Liver (tissue), 9 donors: ENCODE data around the gene RASSF7. TPM values are rescaled to one million over a fixed set of nuclear protein-coding genes. Genes with fewer than 3 reads are reported as not detected.

ENCODE experiments used
- DNase-seq: peaks from one replicate; pipeline ENCODE4 v3.0.0-alpha.2; 2017; ENCODE audit warnings: low spot score
- H3K27ac ChIP-seq, 2 donors: one replicate each; pipeline ENCODE4 v1.7.0; 2013; ENCODE audit warnings: inconsistent platforms in 2 of 2, low read length in 2 of 2, control low read depth in 1 of 2, low read depth in 1 of 2, mild to moderate bottlenecking in 1 of 2
- H3K27me3 ChIP-seq, 4 donors: one replicate each; pipeline versions ENCODE4 v1.6.1 to v1.7.0; 2013; ENCODE audit warnings: low read length in 3 of 4, inconsistent platforms in 1 of 4, mild to moderate bottlenecking in 1 of 4, moderate library complexity in 1 of 4; ENCODE audit not compliant: control insufficient read depth in 4 of 4, insufficient read depth in 4 of 4
- H3K36me3 ChIP-seq, 4 donors: one replicate each; pipeline versions ENCODE4 v1.6.1 to v1.7.0; 2013; ENCODE audit warnings: low read length in 3 of 4, mild to moderate bottlenecking in 3 of 4, low read depth in 1 of 4, moderate library complexity in 1 of 4; ENCODE audit not compliant: control insufficient read depth in 4 of 4, insufficient read depth in 3 of 4
- H3K4me1 ChIP-seq, 4 donors: one replicate each; pipeline versions ENCODE4 v1.6.1 to v1.7.0; 2013; ENCODE audit warnings: low read length in 3 of 4, mild to moderate bottlenecking in 3 of 4, moderate library complexity in 1 of 4; ENCODE audit not compliant: control insufficient read depth in 4 of 4, insufficient read depth in 4 of 4
- H3K4me3 ChIP-seq, 3 donors: one replicate each; pipeline versions ENCODE4 v1.6.1 to v1.7.0; 2013; ENCODE audit warnings: low read length in 3 of 3, control low read depth in 1 of 3, low read depth in 1 of 3, mild to moderate bottlenecking in 1 of 3
- H3K9ac ChIP-seq, 2 donors: one replicate each; pipeline ENCODE4 v1.7.0; 2013; ENCODE audit warnings: low read length in 2 of 2, mild to moderate bottlenecking in 2 of 2, moderate library complexity in 2 of 2, control low read depth in 1 of 2, low read depth in 1 of 2
- H3K9me3 ChIP-seq, 4 donors: one replicate each; pipeline versions ENCODE4 v1.6.1 to v1.7.0; 2013; ENCODE audit warnings: low read length in 3 of 4; ENCODE audit not compliant: control insufficient read depth in 4 of 4
- EGR1 ChIP-seq, 2 donors: IDR thresholded peaks; 2 replicates each; pipeline ENCODE4 v1.6.1; 2016 to 2018; ENCODE audit warnings: antibody characterized with exemption in 2 of 2, low read depth in 2 of 2
- FOXA1 ChIP-seq: IDR thresholded peaks from 2 replicates; pipeline ENCODE4 v1.6.1; 2016; ENCODE audit warnings: antibody characterized with exemption
- FOXA2 ChIP-seq: IDR thresholded peaks from 2 replicates; pipeline ENCODE4 v1.6.1; 2016; ENCODE audit warnings: antibody characterized with exemption
- GABPA ChIP-seq, 2 donors: IDR thresholded peaks in 1 of 2; conservative IDR thresholded peaks in 1 of 2; 2 replicates each; pipeline ENCODE4 v1.6.1; 2016; ENCODE audit warnings: antibody characterized with exemption in 2 of 2, mild to moderate bottlenecking in 1 of 2, moderate library complexity in 1 of 2
- HNF4A ChIP-seq, 2 donors: conservative IDR thresholded peaks; 2 replicates each; pipeline ENCODE4 v1.6.1; 2016; ENCODE audit warnings: antibody characterized with exemption in 2 of 2, mild to moderate bottlenecking in 2 of 2
- HNF4G ChIP-seq: IDR thresholded peaks from 2 replicates; pipeline ENCODE4 v1.6.1; 2016; ENCODE audit warnings: antibody characterized with exemption
- JUND ChIP-seq, 2 donors: IDR thresholded peaks; 2 replicates each; pipeline ENCODE4 v1.6.1; 2016; ENCODE audit warnings: antibody characterized with exemption in 2 of 2
- NR2F2 ChIP-seq: IDR thresholded peaks from 2 replicates; pipeline ENCODE4 v1.6.1; 2016; ENCODE audit warnings: antibody characterized with exemption
- RAD21 ChIP-seq, 2 donors: IDR thresholded peaks; 2 replicates each; pipeline ENCODE4 v1.6.1; 2016; ENCODE audit warnings: antibody characterized with exemption in 2 of 2, mild to moderate bottlenecking in 2 of 2
- RXRA ChIP-seq, 2 donors: IDR thresholded peaks; 2 replicates each; pipeline ENCODE4 v1.6.1; 2017 to 2018; ENCODE audit warnings: antibody characterized with exemption in 2 of 2, mild to moderate bottlenecking in 1 of 2
- SP1 ChIP-seq: IDR thresholded peaks from 2 replicates; pipeline ENCODE4 v1.6.1; 2018; ENCODE audit warnings: antibody characterized with exemption, mild to moderate bottlenecking
- TAF1 ChIP-seq: conservative IDR thresholded peaks from 2 replicates; pipeline ENCODE4 v1.6.1; 2016; ENCODE audit warnings: antibody characterized with exemption, mild to moderate bottlenecking
- YY1 ChIP-seq: IDR thresholded peaks from 2 replicates; pipeline ENCODE4 v1.6.1; 2016; ENCODE audit warnings: antibody characterized with exemption, mild to moderate bottlenecking
- WGBS: extraction: QIAGEN DNeasy Blood & Tissue Kit; methylation state at CpG from one replicate; pipeline ENCODE4 v1.1.7; 2013; 5-methylcytosine and 5-hydroxymethylcytosine counted together
- polyA plus RNA-seq, 2 donors: library from polyadenylated mRNA; stranded (reverse) in 1 of 2; unstranded in 1 of 2; fragments of 200-250 nt in 1 of 2; fragments of >200 nt in 1 of 2; fragmentation: Nextera tagmentation in 1 of 2; extraction: Ambion mirVana in 1 of 2; gene quantifications; one replicate each; pipeline versions ENCODE4 v1.2.1 to v1.2.3, GENCODE V29; 2013 to 2015
- total RNA-seq, 2 donors: library from RNA; depleted of rRNA; stranded (reverse); fragments of >200 nt; gene quantifications; one replicate each; pipeline ENCODE4 v1.2.3, GENCODE V29; 2014
- TF ChIP-seq, protein P1 (sequence below): IDR thresholded peaks from 2 replicates; pipeline ENCODE4 v1.6.1; 2016; ENCODE audit warnings: antibody characterized with exemption
- TF ChIP-seq, protein P2 (sequence below): fragments of 150-350 bp; IDR thresholded peaks from 2 replicates; pipeline ENCODE4 v1.5.1; 2017; ENCODE audit warnings: improper control_type of control experiment, low read depth, low read length; ENCODE audit not compliant: missing input control
- TF ChIP-seq, protein P3 (sequence below): IDR thresholded peaks from 2 replicates; pipeline ENCODE4 v1.6.1; 2016; ENCODE audit warnings: antibody characterized with exemption, mild to moderate bottlenecking
- TF ChIP-seq, protein P4 (sequence below): IDR thresholded peaks from 2 replicates; pipeline ENCODE4 v1.6.1; 2016; ENCODE audit warnings: antibody characterized with exemption
- TF ChIP-seq, protein P5 (sequence below): IDR thresholded peaks from 2 replicates; pipeline ENCODE4 v1.6.1; 2016; ENCODE audit warnings: antibody characterized with exemption
- donor health status: healthy.
- donor health status: healthy.
- donor health status: healthy.
- donor health status: healthy.
- donor health status: healthy.

RASSF7 gene
- total and polyA plus RNA-seq, 4 donors = 11.5 to 50.4 (median 36.9) TPM

DNA sequence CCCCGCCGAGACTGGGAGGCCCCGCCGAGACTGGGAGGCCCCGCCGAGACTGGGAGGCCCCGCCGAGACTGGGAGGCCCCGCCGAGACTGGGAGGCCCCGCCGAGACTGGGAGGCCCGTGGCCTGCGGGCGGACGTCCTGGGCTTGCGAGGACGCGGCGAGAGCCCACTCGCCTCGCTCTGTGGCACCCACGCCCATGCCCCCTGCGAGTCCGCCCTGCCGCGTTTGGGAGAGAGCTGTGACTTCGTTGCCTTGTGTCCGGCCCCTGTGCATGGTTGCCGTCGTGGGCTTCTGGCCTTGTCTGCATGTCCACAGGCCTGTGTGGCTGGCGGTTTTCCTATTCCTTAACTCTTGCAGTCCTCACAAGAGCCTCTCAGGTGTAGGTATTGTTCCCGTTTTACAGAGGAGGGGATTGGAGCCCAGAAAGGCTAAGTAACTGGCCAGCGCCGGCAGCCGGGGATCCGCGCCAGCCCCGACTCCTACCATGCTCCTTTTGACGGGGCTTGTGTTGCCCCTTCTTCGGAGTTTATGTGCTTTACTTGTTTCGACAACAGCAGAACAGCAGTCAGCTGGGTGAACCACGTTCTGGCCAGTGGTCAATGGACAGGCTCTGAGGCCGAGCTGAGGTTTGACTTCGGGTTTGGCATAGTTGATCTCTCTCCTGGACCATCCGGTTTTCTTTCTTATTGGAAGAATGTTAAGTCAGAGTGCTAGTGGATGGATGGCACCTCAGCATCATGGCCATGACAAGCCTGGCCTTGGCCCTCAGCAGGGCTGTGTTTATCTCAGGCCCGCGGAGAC is 16.2 kb downstream of the RASSF7 start:
- Histone ChIP-seq H3K36me3 (peaks cover 0 to 4% (median 1%) of the 10 kb centered on the region in 4 donors), H3K9ac (peak overlapping the region; percentile 81 to 85), H3K27me3 (no peaks in the 10 kb centered on the region), H3K27ac (peak overlapping the region; percentile 72 to 73), H3K9me3 (no peaks in the 10 kb centered on the region), H3K4me1 (peaks cover 23 to 68% (median 56%) of the 10 kb centered on the region in 4 donors), H3K4me3 (peak overlapping the region; percentile 86 to 98 (median 87))
- 3% methylated on average over 46 of the region's 48 CpGs for WGBS
- DNase-seq = no peak
- TF ChIP-seq, protein P1, sequence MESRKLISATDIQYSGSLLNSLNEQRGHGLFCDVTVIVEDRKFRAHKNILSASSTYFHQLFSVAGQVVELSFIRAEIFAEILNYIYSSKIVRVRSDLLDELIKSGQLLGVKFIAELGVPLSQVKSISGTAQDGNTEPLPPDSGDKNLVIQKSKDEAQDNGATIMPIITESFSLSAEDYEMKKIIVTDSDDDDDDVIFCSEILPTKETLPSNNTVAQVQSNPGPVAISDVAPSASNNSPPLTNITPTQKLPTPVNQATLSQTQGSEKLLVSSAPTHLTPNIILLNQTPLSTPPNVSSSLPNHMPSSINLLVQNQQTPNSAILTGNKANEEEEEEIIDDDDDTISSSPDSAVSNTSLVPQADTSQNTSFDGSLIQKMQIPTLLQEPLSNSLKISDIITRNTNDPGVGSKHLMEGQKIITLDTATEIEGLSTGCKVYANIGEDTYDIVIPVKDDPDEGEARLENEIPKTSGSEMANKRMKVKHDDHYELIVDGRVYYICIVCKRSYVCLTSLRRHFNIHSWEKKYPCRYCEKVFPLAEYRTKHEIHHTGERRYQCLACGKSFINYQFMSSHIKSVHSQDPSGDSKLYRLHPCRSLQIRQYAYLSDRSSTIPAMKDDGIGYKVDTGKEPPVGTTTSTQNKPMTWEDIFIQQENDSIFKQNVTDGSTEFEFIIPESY = no peak
- TF ChIP-seq, protein P2, sequence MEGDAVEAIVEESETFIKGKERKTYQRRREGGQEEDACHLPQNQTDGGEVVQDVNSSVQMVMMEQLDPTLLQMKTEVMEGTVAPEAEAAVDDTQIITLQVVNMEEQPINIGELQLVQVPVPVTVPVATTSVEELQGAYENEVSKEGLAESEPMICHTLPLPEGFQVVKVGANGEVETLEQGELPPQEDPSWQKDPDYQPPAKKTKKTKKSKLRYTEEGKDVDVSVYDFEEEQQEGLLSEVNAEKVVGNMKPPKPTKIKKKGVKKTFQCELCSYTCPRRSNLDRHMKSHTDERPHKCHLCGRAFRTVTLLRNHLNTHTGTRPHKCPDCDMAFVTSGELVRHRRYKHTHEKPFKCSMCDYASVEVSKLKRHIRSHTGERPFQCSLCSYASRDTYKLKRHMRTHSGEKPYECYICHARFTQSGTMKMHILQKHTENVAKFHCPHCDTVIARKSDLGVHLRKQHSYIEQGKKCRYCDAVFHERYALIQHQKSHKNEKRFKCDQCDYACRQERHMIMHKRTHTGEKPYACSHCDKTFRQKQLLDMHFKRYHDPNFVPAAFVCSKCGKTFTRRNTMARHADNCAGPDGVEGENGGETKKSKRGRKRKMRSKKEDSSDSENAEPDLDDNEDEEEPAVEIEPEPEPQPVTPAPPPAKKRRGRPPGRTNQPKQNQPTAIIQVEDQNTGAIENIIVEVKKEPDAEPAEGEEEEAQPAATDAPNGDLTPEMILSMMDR = no peak
- TF ChIP-seq RAD21 (IDR thresholded peaks at IDR 0.05) (no peak), SP1 (no peak), HNF4G (no peak), EGR1 (IDR thresholded peaks at IDR 0.05; ENCODE audit: low read depth in 2 of 2) (no peak)

DNA sequence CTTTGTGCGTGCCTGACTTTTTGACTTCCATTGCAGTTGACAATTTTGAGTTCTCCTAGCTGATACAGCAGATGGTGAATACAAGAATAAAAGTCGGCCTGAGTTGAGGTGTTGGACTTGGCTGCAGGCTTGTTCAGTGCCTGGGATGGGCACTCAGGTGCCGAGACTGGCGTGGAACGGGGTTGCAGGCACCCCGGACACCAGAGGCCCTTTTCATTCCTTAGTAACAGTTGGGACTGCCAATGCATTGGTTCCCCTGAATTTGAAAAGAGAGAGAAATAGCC is 16.8 kb downstream of the RASSF7 start:
- Histone ChIP-seq H3K27ac (peak overlapping the region; percentile 72 to 73), H3K4me1 (peaks cover 23 to 68% (median 56%) of the 10 kb centered on the region in 4 donors), H3K9me3 (no peaks in the 10 kb centered on the region), H3K9ac (peak overlapping the region; percentile 81 to 85), H3K36me3 (peaks cover 0 to 5% (median 2%) of the 10 kb centered on the region in 4 donors), H3K4me3 (peak overlapping the region; percentile 86 to 98 (median 87)), H3K27me3 (no peaks in the 10 kb centered on the region)
- DNase-seq = no peak
- 43% methylated on average over 6 of the region's 6 CpGs for WGBS
- TF ChIP-seq TAF1 = no peak
- TF ChIP-seq JUND (IDR thresholded peaks at IDR 0.05) = no peak
- no peak for TF ChIP-seq NR2F2
- TF ChIP-seq SP1 = no peak
- TF ChIP-seq, protein P3, sequence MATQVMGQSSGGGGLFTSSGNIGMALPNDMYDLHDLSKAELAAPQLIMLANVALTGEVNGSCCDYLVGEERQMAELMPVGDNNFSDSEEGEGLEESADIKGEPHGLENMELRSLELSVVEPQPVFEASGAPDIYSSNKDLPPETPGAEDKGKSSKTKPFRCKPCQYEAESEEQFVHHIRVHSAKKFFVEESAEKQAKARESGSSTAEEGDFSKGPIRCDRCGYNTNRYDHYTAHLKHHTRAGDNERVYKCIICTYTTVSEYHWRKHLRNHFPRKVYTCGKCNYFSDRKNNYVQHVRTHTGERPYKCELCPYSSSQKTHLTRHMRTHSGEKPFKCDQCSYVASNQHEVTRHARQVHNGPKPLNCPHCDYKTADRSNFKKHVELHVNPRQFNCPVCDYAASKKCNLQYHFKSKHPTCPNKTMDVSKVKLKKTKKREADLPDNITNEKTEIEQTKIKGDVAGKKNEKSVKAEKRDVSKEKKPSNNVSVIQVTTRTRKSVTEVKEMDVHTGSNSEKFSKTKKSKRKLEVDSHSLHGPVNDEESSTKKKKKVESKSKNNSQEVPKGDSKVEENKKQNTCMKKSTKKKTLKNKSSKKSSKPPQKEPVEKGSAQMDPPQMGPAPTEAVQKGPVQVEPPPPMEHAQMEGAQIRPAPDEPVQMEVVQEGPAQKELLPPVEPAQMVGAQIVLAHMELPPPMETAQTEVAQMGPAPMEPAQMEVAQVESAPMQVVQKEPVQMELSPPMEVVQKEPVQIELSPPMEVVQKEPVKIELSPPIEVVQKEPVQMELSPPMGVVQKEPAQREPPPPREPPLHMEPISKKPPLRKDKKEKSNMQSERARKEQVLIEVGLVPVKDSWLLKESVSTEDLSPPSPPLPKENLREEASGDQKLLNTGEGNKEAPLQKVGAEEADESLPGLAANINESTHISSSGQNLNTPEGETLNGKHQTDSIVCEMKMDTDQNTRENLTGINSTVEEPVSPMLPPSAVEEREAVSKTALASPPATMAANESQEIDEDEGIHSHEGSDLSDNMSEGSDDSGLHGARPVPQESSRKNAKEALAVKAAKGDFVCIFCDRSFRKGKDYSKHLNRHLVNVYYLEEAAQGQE = no peak
- TF ChIP-seq YY1 = no peak
- TF ChIP-seq HNF4A (conservative IDR thresholded peaks at IDR 0.05) = no peak
- no peak for TF ChIP-seq RAD21 (IDR thresholded peaks at IDR 0.05)
- TF ChIP-seq FOXA1 = no peak
- TF ChIP-seq EGR1 (IDR thresholded peaks at IDR 0.05; ENCODE audit: low read depth in 2 of 2) = no peak
- no peak for TF ChIP-seq GABPA (IDR thresholded peaks at IDR 0.05 in 1 of 2, conservative IDR thresholded peaks at IDR 0.05 in 1 of 2)
- TF ChIP-seq RXRA (IDR thresholded peaks at IDR 0.05) = no peak
- no peak for TF ChIP-seq HNF4G
- TF ChIP-seq, protein P2 = no peak
- TF ChIP-seq, protein P1 = no peak
- TF ChIP-seq FOXA2 = no peak
- TF ChIP-seq, protein P4, sequence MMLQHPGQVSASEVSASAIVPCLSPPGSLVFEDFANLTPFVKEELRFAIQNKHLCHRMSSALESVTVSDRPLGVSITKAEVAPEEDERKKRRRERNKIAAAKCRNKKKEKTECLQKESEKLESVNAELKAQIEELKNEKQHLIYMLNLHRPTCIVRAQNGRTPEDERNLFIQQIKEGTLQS = no peak
- TF ChIP-seq, protein P5, sequence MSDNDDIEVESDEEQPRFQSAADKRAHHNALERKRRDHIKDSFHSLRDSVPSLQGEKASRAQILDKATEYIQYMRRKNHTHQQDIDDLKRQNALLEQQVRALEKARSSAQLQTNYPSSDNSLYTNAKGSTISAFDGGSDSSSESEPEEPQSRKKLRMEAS = no peak
